Loucy (cell line): Measurements from ENCODE around the gene CLSTN1.

ENCODE experiments used
- EZH2phosphoT487 ChIP-seq: fragments of 200-600 bp; IDR thresholded peaks from 2 replicates; pipeline ENCODE4 v1.6.1; 2018; ENCODE audit warnings: antibody characterized with exemption, mild to moderate bottlenecking, moderate library complexity, borderline replicate concordance
- TF ChIP-seq, protein P1 (sequence below): fragments of 200-600 bp; sonication (generic); conservative IDR thresholded peaks from 2 replicates; pipeline ENCODE4 v1.5.1; 2014; ENCODE audit warnings: mild to moderate bottlenecking, antibody characterized with exemption, low read length

DNA sequence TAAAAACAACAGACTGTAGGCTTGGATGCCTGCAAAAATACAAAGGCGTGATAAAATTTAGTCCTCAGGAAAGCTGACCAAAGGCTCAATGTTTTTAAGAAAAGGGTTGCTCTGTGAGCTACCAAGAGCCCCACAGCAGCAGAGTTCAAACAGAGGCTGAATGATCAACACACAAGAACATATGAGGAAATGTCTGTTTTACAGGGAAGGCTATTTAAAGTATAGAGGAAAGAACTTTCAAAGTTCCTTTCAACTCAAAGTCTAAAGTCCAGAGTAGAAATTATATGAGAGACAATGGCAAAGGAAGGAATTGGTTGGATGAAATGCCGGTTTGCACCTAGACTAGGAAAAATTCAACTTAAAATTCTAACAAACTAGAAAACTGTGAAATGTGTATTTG, 8.6 kb downstream of the CLSTN1 start:
- TF ChIP-seq, protein P1, sequence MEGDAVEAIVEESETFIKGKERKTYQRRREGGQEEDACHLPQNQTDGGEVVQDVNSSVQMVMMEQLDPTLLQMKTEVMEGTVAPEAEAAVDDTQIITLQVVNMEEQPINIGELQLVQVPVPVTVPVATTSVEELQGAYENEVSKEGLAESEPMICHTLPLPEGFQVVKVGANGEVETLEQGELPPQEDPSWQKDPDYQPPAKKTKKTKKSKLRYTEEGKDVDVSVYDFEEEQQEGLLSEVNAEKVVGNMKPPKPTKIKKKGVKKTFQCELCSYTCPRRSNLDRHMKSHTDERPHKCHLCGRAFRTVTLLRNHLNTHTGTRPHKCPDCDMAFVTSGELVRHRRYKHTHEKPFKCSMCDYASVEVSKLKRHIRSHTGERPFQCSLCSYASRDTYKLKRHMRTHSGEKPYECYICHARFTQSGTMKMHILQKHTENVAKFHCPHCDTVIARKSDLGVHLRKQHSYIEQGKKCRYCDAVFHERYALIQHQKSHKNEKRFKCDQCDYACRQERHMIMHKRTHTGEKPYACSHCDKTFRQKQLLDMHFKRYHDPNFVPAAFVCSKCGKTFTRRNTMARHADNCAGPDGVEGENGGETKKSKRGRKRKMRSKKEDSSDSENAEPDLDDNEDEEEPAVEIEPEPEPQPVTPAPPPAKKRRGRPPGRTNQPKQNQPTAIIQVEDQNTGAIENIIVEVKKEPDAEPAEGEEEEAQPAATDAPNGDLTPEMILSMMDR = no peak
- TF ChIP-seq EZH2phosphoT487 = no peak
